IPS DF 4.7 (cell line): Measurements from ENCODE around the gene DOCK2.

Experiments
- DNase-seq: peaks from one replicate; pipeline ENCODE4 v3.0.0-alpha.2; 2013; ENCODE audit warnings: low spot score; ENCODE audit errors: extremely low read depth

The DOCK2 gene

GRCh38 chr5:169893571-169893970 is 256.5 kb downstream of the DOCK2 start:
- DNase-seq: no peak

GRCh38 chr5:169895926-169896325 is 258.9 kb downstream of the DOCK2 start:
- DNase-seq: no peak

GRCh38 chr5:169897481-169897880 is 260.4 kb downstream of the DOCK2 start:
- DNase-seq: no peak

- DNase-seq: no peak
These were observed 264.8 kb downstream of the DOCK2 start for GRCh38 chr5:169901896-169902295.

GRCh38 chr5:169904059-169904458 is 267.0 kb downstream of the DOCK2 start:
- DNase-seq: no peak

GRCh38 chr5:169904508-169904907 is 267.4 kb downstream of the DOCK2 start:
- no peak for DNase-seq

GRCh38 chr5:169905017-169905416 is 267.9 kb downstream of the DOCK2 start:
- no peak for DNase-seq

GRCh38 chr5:169906745-169907649 is 269.9 kb downstream of the DOCK2 start:
- no peak for DNase-seq

- DNase-seq: no peak
These were observed 271.8 kb downstream of the DOCK2 start for GRCh38 chr5:169908864-169909263.

GRCh38 chr5:169909945-169910344 is 272.9 kb downstream of the DOCK2 start:
- no peak for DNase-seq

- DNase-seq: no peak
These were observed 273.3 kb downstream of the DOCK2 start for GRCh38 chr5:169910393-169910792.

GRCh38 chr5:169911448-169912212 is 274.6 kb downstream of the DOCK2 start:
- no peak for DNase-seq

GRCh38 chr5:169913479-169913878 is 276.4 kb downstream of the DOCK2 start:
- DNase-seq: no peak

- DNase-seq: no peak
These were observed 277.7 kb downstream of the DOCK2 start for GRCh38 chr5:169914766-169915165.

- DNase-seq: no peak
These were observed 280.4 kb downstream of the DOCK2 start for GRCh38 chr5:169917500-169917899.

GRCh38 chr5:169918228-169918627 is 281.2 kb downstream of the DOCK2 start:
- DNase-seq: no peak

- DNase-seq: no peak
These were observed 283.4 kb downstream of the DOCK2 start for GRCh38 chr5:169920474-169920873.

GRCh38 chr5:169921384-169921783 is 284.3 kb downstream of the DOCK2 start:
- DNase-seq: no peak

- no peak for DNase-seq
These were observed 284.9 kb downstream of the DOCK2 start for GRCh38 chr5:169921949-169922348.

- no peak for DNase-seq
These were observed 285.4 kb downstream of the DOCK2 start for GRCh38 chr5:169922474-169922873.

GRCh38 chr5:169923988-169924387 is 286.9 kb downstream of the DOCK2 start:
- DNase-seq: no peak

- no peak for DNase-seq
These were observed 296.1 kb downstream of the DOCK2 start for GRCh38 chr5:169933127-169933526.
